NCI-H1105 treated with DMSO at 0.1 percent for 48 hours (cell line): ENCODE results near the gene SARS2.
A peak's percentile ranks its signal among the peaks of the same experiment; 100 is the strongest.
"Not testable (repeated sequence)": the region's sequence is repeated elsewhere in the genome, so short reads cannot be mapped to it uniquely, and the experiment has no call there.

Experiments used
- DNase-seq: peaks from one replicate; lab custom pipeline; 2025; lab: John Stamatoyannopoulos, UW

SARS2 gene

GRCh38 chr19:38892841-38893240 lies 37.7 kb downstream of the SARS2 start:
- peak; percentile 12 for DNase-seq

DNA sequence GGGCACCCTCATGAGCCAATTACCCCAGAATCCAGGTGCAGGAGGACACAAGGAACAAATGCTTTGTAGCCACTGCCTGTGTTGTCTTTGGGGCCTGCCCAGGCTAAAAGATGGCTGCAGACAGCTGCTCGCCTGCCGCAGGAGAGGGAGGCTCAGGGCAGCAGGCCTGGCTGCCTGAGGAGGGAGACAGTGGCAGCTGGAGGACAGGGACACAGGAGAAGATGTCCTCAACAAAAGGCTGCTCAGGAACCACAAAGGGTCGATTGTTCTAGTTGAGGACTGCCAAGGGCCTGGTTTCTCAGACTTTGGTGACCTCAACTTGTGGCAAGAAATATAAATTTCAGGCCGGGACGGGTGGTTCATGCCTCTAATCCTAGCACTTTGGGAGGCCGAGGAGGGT lies 38.8 kb downstream of the SARS2 start:
- no peak for DNase-seq

- DNase-seq = no peak
Measured at GRCh38 chr19:38890686-38891085, 39.9 kb downstream of the SARS2 start.

DNA sequence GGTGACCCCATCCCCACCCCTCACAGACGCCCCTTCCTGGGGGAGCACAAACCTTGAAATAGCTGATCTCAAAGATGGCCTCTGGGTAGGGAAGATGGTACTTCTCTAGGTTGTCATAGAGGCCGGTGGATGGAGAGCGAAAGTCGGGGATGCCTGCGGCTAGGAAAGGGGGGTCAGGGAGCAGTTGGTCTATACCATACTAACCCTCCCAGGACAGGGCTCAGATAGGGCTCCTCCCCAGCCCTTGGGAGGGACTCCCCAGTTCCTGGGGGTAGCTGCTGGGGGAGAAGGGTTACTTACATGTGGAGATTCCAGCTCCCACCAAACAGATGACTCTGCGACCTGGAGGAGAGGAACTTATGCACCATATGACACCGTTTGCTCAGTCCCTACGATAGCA lies 40.8 kb downstream of the SARS2 start:
- no peak for DNase-seq

- DNase-seq = no peak
Measured at GRCh38 chr19:38888876-38889275, 41.7 kb downstream of the SARS2 start.

- DNase-seq = not testable (repeated sequence)
Measured at GRCh38 chr19:38884691-38885090, 45.9 kb downstream of the SARS2 start.

DNA sequence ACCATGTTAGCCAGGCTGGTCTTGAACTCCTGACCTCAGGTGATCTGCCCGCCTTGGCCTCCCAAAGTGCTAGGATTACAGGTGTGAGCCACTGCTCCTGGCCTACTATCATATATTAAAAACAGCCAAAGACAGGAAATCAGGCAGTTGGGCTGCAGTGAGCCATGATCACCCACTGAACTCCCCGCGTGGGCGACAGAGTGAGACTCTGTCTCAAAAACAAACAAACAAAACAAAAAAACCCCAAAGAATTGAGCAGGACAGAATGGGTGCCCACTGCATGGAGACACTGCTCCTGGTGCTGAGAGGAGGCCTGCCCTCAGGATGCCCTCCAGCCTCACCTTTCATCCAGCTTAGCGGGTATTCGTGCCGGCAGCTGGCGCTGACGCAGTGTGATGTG lies 47.3 kb downstream of the SARS2 start:
- no peak for DNase-seq

DNA sequence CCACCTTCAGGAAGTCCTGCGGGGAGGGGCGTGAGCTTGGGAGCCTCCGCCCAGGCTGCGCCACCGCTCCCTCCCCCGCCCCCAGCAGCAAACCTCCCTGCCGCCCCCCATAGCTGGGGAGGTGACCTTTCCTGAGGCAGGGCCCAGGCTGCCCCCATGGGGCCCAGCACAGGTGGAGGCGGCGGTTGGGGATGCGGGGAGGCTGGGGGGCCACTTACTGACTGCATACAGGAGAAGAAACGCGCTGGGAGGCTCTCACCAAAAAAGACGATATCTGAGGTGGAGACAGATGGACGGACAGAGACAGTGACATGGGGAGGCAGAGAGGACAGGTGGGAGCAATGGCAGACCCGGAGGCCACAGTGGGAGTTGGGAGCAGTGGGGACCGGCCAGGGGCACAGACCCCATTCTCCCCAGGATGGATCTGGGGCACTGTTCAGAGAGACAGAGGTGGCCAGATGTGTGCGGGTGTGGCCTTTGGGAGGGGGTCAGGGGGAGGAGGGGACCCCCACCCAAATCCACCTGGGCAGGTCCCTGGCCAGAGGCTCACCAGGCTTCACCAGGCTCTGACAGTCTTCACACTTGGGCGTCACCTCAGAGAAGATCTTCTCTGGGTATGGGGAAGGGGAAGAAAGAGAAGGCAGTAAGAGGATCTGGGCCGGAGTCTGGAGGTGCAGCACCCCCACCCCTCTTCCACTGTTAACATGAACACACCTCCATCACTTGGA lies 49.5 kb downstream of the SARS2 start:
- no peak for DNase-seq

DNA sequence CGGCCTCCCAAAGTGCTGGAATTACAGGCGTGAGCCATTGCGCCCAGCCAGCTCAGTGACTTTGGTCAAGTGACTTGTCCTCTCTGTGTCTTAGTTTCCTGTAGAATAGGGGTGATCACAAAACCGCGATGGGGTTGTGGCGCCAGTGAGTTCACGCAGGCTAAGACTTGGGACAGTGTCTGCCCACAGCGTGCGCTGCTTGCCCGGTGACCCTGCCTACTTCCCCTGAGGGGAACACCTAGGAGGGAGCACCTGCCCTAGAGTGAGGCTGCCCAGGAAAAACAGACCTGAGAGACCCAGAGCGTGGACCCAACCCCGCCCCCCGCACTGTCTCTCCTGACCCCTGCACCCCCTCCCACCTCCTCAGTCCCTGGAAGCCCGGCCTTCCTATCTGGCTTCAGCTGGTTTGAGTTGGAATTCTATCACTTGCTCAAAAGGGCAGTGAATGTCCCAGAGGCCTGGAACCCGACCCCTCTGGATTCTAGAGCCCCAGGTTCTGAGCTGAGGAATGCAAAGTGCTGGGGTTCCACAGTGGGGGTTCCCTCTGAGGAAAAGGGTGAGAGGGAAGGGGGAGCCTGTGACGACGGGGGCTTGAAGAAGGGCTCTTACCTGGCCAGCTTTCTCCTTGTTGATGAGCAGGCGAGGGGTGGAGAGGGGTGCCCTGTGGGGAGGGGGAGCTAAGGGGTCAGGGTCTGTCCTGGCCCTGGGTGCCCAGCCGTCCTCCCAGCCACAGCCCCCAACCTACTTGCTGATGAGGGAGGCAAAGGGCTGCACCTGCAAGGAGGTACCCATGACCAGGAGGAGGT lies 50.3 kb downstream of the SARS2 start:
- no peak for DNase-seq

DNA sequence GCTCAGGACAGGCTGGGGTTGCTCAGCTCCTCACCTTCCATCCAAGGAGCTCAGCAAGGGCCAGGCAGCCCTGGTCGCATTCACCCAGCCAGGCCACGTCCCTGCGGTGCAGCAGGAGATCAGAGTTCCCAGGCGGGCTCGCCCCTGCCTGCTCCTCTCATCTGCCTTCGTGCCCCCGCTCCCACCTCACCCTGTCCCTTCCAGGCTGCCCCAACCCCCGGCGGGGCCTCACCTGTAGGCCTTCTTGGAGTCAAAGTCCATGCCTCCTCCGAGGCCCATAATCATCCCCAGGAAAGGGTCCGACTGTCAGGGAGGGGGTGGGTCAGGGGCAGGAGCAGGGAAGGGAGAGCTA lies 51.2 kb downstream of the SARS2 start:
- DNase-seq = no peak

DNA sequence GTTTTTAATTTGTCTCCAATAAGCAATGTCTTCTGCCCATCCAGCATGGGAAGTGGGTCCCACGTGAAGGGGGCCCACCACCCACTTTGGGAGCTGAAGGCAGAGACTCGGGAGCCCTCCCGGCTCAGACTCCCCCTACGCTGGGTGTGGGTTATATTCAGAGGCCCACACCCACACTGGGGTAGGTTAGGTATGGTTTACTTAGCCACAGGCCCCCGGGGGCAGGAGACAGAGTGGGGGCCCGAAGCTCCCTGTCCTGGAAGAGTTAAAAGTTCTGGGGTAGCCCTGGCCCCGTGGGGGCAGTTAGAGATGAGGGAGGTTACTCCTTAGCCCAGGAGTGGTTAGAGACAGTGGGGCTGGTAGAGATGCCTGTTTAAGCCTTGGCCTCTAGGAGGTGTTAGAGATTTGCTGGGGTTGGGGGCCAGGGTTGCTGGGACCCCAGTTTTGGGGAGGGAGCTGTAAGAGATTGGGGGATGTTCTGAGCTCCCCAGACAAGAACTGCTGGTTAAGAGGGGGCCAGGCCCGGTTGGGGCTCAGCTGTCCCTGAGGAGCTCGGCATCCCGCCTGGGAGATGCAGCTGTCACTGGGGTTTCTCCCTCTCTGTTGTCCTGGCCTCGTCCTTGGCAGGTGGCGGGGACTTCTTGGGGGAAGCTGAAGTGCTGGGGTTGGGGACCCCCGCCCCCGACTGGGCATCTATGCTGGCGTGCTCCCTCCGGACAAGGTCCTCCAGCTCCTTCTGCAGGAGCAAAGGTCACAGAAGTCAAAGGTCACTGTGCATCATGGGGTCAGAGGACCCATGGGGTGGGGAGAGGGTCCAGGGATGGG lies 51.8 kb downstream of the SARS2 start:
- no peak for DNase-seq

GRCh38 chr19:38877781-38878574 lies 52.6 kb downstream of the SARS2 start, which contains the start of gene RINL:
Gene RINL, minus strand, starts transcription at chr19:38878275. Its CDS starts 1,533 bp downstream, at chr19:38876742.
- peak; percentile 92 for DNase-seq

- DNase-seq = no peak
Measured at GRCh38 chr19:38875656-38876395, 54.7 kb downstream of the SARS2 start.

GRCh38 chr19:38873400-38873799 lies 57.2 kb downstream of the SARS2 start:
- not testable (repeated sequence) for DNase-seq

DNA sequence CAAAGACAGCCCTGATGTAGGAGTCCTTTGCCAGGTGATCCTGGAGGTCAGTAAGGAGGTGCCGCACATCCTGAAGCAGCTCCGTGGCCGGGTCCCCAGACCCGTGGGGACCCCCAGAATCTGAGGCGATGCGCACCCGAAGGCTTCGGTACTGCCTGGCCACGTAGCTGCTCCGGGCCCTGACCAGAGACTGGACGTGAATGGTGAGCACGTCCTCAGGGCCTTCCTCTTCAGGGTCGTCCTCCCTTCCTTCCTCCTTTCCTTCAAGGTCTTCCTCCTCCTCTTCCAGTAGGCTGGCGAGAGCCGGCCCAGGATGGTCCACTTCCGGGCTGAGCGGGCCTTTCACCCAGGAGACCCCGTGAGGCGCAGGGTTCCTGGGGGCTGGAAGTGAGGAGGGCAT lies 60.0 kb downstream of the SARS2 start:
- DNase-seq = no peak

- peak; percentile 15 for DNase-seq
Measured at GRCh38 chr19:38869836-38870607, 60.5 kb downstream of the SARS2 start.

- no peak for DNase-seq
Measured at GRCh38 chr19:38869160-38869835, 61.3 kb downstream of the SARS2 start.

GRCh38 chr19:38868551-38868950 lies 62.0 kb downstream of the SARS2 start:
- DNase-seq = no peak

DNA sequence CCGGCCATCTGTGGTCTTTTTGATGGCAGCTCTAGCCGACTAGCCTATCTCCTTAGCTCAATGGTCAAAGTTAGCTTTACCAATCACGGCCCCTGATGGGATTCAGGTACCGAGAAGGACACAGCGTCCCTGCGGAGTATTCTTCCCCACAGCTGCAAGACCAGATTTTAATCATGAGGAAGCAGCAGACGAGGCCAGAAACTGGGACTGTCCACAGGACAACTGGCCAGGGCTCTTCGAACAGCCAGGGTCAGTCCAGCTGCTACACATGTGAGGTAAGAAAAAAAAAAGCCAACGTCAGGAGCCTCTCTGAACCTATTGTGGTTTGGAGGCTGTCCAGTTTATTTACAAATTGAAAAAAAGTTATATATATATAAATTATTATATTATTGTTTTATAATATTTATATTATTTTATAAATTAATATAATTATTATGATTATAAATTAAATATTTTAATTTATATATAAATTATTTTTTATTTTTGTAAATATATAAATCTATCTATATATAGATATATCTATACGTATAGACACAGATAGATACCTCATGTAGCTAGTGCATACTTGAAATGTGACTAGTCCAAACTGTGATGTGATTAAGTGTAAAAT lies 63.3 kb downstream of the SARS2 start:
- no peak for DNase-seq
